Muscle of back (tissue), 11 donors: ENCODE data around the gene EME1. TPM values are rescaled to one million over a fixed set of nuclear protein-coding genes. Genes with fewer than 3 reads are reported as not detected.
A peak's percentile ranks its signal among the peaks of the same experiment; 100 is the strongest.

Experiments used
- DNase-seq, 3 donors: peaks; one replicate each; pipeline versions ENCODE4 v3.0.0 to v3.0.0-alpha.2; 2013
- polyA plus RNA-seq, 10 donors: library from polyadenylated mRNA; unstranded; fragments of 120-200 nt; gene quantifications; one replicate each; pipeline ENCODE4 v1.2.1, GENCODE V29; 2013; ENCODE audit not compliant: insufficient read length in 10 of 10

EME1 gene
- polyA plus RNA-seq, 10 donors, result 3.9 to 6.7 (median 5.3) TPM

DNA sequence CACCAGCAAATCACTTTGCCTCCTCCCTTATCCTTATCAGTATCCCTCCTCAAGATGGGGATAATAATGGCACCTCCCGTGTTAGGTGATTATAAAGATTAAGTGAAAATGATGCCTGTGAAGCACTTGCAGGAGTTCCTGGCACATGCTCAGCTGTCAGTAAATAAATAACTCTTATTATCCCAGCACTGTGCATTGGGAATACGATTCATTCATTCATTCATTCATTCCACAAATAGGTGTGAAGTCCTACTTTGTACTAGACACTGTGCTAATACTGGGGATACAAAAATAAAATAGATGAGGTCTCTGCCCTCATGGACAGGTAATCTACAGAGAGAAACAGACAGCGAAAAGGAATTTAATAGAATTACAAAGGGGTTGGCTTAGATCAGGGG is 25.1 kb upstream of the EME1 start:
- no peak for DNase-seq

DNA sequence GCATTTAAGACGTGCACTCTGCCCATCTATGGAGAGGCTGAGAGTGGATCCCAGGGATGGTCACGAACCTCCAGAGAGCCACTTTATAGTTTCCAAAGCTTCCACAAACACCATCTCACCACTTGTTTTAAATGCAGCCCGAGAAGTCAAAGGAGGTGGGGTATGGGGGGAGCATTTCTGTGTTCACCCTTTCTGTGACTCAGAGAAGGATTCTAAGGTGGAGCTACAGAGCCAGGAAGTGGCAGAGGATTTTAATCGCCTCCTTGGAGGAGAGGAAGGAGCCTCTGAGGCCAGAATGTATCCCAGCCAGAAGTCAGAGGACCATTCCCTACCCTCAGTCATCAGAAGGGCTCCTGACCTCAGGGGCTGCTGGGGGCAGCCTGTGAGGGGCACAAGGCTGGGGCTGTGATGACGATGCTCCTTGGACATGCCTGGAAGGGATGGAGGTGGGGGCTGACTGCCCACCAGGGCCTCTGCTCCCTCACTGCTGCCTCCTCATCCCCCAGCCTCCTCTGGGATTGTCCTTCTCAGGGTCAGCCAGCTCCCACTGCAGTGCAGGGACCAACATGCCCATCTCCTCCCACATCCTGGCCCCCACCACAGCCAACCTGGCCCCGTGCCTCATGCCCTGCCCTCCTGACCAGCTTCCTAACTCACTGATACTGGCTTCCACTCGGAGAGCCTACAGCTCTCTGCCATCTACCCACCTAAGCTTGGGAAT is 24.3 kb upstream of the EME1 start:
- DNase-seq, result no peak

DNA sequence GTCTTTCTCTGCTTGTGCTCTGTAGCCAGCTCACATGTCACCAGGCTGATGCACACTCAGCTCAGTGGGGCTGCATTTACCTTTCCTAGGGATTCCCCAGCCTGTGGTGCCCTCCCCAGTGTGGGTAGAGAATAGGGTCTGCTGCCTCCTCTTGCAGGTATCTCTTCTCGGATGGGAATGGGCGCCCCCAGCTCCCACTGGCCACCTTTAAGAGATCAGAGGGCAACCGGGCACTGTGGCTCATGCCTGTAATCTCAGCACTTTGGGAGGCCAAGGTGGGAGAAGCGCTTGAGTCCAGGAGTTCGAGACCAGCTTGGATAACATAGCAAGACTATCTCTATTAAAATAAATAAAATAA is 23.8 kb upstream of the EME1 start:
- DNase-seq, result no peak

DNA sequence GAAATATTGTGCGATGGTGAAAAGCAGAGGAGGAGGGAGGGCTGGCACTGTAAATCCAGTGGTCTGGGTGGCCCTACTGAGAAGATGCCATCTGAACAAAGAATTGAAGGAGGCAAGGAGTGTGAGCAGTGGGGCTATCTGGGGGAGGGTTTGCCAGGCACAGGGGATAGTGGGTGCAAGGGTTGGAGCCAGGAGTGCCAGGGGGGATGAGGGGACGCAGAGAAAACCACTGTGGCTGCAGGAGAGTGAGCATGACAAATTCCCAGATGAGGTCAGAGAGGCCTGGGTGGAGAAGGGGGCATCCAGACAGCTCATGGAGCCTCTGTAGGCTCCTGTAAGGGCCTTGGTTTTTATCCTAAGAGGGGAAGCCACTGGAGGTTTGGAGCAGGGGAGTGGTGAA is 22.3 kb upstream of the EME1 start:
- DNase-seq, result no peak

DNA sequence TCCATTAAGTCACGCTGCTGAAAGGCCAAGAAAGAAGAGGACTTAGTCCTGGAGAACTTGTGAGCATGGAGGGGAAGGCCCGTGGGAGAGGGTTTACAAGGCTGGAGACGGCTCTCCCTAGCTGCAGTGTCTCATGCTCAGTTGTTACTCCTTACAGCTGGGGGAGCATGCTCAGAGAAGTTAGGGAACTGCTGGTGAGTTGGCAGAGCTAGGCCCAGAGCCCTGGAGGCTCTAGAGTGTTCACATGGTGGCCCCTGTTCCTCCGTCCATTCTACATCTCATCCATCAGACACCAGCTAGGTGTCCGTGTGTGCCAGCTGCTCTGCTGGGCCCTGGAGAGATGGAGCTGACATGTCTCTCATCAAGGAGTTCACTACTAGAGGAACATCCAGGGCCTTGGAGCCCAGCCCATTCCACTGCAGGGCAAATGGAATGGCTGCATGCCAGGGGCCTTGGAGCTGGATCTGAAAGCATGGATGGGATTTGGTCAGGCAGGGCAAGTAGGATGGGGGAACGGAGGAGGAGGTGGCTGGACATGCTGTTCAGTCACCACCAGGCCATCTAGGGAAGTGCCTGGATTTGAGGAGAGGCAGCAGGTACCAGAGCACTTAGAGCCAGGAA is 20.8 kb upstream of the EME1 start:
- no peak for DNase-seq

DNA sequence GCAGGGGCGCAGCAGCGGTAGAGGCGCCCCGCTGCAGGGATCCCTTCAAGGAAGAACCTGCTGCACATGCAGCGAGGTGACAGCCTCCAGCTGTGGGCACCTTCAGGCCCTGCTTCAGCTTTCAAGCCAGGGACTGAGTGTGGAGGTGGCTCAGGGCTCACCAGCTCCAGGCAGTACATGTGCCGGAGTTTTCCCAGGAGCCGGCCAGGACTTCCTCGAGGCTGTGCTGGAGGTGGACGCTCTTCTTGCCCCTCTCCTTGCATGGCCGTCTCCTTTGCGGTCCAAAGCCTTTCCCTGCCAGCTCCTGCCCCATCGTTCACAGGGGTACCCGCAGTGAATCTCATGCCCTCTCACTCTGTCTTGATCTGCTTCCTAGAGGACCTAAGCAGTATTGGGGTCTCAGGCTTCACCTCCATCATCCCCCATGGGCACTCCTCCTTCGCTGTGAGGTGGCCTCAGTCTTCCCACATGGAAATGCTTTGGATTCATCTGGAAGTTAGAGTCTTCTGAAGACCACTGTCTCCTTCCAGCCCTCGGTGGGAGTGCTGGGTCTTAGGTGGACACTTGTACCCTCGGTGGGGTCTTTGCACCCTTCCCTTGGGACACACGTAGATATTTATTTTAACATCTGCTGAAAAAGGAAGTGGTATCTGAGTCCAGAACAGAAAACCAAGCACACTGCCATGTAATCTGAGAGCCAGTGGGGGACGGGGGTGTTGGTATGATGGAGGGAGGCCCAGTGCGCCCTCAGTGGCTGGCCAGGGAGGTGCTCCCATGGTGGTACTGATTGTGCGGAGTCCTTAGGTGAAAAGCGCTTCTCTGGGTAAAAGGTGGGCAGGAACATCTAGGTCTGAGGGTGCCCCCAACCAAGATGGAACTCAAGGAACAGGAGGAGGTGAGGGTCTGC is 20.1 kb upstream of the EME1 start:
- DNase-seq, result no peak

DNA sequence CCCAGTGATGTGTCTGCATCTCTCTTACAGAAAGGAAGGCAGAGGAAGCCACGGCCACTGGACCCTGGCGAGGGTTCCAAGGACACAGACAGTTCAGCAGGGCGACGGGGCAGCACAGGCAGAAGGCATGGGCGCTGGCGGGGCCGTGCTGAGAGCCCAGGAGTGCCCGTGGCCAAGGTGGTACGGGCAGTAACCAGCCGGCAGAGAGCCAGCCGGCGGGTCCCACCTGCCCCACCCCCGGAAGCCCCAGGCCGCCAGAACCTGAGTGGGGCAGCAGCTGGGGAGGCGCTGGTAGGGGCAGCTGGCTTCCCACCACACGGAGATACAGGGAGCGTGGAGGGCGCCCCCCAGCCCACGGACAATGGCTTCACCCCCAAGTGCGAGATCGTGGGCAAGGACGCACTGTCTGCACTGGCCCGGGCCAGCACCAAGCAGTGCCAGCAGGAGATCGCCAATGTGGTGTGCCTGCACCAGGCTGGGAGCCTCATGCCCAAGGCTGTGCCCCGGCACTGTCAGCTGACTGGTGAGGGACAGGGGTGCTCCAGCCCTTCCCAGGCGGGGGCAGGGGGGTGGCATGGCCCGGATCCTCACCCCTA is 19.3 kb upstream of the EME1 start:
- DNase-seq, result no peak

DNA sequence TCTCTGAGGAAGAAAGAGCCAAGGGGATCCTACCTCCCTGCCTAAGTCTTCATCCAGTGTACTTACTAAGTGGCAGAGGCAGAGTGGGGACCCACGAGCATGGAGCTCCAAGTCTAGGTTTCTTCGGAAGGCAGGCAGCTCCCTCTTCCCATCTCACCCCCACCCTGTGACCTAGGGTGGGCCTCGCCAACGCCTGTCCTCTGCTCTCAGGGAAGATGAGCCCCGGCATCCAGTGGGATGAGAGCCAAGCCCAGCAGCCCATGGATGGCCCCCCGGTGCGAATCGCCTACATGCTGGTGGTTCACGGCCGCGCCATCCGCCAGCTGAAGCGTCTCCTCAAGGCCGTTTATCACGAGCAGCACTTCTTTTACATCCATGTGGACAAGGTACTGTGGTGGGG is 18.8 kb upstream of the EME1 start:
- no peak for DNase-seq

DNA sequence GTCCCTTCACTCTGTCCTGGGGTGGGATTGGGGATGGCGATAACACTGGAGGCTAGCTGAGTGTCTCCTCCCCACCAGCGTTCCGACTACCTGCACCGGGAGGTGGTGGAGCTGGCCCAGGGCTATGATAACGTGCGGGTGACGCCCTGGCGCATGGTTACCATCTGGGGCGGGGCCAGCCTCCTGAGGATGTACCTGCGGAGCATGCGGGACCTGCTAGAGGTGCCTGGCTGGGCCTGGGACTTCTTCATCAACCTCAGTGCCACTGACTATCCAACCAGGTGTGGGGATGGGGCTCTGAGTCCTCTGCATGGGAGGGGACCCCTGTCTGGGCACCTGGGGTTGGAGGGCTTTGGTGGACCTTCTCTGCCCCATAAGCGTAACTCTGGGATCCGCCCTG is 18.3 kb upstream of the EME1 start:
- DNase-seq, result no peak

DNA sequence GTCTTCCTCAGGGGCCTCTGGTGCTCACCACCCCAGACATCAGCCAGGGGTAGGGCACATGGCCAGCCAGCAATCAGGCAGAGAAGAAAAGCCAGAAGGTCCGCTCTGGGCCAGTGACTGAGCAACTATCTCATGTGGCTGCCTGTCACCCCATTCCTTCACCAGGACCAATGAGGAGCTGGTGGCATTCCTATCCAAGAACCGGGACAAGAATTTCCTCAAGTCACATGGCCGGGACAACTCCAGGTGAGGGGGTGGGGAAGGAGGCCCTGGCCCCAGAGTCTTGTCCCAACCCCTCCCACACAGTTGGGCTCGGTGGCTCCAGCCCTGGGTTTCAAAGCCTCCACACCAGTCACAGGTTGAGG is 17.7 kb upstream of the EME1 start:
- no peak for DNase-seq

DNA sequence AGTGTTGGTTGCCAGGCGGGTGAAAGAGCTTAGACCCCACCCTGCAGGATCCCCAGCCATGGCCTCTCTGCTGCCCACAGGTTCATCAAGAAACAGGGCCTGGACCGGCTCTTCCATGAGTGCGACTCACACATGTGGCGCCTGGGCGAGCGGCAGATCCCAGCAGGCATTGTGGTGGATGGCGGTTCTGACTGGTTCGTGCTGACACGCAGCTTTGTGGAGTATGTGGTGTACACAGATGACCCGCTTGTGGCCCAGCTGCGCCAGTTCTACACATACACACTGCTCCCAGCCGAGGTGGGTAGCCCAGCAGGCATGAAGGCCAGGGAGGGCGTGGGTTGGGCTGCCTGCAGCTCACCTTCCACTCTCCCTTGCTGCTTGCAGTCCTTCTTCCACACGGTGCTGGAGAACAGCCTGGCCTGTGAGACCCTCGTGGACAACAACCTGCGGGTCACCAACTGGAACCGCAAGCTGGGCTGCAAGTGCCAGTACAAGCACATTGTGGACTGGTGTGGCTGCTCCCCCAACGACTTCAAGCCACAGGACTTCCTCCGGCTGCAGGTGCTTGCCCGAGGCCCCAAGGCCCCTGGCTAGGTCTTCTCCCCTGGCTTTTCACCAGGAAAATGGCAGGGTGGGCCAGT is 17.2 kb upstream of the EME1 start:
- DNase-seq, result no peak

DNA sequence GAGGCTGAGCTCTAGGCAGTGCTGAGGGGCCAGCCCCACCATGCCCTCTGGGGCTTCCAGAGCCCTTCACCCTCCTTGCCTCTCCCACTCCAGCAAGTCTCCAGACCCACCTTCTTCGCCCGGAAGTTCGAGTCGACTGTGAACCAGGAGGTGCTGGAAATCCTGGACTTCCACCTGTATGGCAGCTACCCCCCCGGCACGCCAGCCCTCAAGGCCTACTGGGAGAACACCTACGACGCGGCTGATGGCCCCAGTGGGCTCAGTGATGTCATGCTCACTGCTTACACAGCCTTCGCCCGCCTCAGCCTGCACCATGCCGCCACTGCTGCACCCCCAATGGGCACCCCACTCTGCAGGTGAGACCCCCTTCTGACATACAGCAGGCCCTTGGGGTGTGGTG is 16.6 kb upstream of the EME1 start:
- no peak for DNase-seq

DNA sequence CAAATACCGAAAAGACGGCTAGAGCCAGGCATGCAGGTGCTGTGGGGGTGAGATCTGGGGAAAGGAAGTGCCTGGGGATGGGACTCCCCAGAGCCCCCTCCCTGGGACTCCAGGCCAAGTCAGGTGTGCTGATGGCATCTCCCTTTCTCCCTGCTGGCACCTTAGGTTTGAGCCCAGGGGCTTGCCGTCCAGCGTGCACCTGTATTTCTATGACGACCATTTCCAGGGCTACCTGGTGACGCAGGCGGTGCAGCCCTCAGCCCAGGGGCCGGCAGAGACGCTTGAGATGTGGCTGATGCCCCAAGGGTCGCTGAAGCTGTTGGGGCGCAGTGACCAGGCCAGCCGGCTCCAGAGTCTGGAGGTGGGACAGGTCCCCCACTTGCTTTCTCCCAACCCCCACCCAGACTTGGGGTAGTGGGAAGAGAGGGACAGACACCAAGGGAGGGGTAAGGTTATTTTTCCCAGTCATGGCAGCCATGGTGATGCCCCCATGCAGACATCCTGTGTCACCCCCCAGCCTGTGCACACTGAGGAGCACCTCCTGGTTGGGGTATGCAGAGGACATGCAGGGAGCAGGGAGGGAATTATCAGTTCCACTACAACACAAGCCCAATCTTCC is 16.0 kb upstream of the EME1 start:
- DNase-seq, result no peak

DNA sequence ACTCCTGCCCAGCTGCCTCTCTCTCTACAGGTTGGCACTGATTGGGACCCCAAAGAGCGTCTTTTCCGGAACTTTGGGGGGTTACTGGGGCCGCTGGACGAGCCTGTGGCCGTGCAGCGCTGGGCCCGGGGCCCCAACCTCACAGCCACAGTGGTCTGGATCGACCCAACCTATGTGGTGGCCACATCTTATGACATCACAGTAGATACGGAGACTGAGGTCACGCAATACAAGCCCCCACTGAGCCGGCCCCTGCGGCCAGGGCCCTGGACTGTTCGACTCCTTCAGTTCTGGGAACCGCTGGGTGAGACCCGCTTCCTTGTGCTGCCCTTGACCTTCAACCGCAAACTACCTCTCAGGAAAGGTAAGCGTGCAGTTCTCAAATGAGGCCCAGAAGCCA is 14.9 kb upstream of the EME1 start:
- DNase-seq, result no peak

DNA sequence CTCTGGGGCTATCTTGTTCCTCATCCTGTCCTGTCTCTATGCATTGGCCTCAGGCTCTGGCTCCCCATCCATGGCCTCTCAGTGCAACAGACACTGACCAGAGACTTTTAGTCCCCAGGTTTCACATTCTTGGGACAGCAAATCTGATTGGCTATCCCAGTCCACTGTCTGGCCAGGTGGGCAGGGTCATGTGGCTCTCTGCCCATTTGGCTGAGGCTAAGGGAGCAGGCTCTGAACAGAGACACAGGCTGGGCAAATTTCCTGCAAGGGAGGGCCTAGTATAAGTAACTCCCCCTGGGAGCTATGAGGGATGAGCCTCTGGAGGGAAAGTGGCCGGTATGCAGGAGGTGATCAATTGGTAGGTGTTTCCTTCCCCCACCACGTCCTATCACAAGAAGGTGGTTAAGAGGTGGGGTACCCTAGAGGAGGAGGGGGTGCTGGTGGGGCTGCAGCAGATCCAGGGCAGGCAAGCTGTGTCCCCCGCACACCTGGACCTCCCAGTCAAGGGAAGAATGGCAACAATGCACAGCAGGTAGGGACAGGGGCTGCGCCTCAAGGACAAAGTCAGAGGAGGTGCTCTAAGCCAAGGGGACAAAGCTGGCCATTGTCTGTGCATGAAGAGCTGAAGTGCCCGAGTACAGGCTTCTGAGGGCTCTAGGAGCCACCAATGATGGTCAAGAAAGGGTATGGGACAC is 13.9 kb upstream of the EME1 start:
- no peak for DNase-seq

DNA sequence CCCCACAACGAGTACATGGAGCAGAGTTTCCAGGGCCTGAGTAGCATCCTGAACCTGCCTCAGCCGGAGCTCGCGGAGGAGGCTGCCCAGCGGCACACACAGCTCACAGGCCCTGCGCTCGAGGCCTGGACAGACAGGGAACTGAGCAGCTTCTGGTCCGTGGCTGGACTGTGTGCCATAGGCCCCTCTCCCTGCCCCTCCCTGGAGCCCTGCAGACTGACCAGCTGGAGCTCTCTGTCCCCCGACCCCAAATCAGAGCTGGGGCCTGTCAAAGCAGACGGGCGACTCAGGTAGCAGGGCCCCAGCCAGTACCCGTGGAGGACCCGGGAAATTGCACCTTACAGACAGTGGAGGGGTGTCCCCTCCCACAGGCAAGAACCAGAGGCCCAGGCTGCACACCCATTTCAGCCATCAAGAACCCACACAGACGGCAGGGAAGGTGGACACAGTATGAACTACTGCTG is 13.0 kb upstream of the EME1 start:
- DNase-seq, result no peak

DNA sequence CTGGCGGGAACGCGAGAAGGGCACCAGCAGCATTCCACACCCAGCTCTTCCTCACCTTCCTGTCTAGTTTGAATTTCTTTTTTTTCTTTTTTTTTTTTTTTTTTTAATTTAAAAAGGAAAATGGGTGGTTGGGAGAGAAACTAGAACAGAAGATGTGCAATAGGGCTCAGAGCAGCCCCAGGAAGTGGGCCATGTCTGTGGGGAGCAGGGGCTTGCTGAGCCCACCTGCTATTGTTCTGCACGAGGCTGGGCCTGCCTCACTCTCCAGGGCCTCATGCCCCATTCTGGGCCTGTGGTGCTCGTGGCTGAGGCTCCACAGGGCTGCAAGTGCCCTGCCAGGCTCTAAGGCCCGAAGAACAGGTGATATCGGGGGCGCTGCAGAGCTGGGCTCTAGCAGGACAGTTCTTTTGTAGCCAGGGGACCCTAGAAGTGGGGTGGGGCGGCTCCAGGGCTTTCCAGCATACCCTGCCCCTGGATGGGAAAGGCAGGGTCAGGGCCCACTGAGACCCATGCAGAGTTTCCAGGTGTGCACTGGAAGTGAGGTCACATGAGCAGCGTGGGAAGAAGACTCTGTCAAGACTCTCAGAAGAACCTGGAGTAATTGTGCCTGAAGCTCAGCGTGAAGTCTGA is 12.4 kb upstream of the EME1 start:
- DNase-seq, result no peak

DNA sequence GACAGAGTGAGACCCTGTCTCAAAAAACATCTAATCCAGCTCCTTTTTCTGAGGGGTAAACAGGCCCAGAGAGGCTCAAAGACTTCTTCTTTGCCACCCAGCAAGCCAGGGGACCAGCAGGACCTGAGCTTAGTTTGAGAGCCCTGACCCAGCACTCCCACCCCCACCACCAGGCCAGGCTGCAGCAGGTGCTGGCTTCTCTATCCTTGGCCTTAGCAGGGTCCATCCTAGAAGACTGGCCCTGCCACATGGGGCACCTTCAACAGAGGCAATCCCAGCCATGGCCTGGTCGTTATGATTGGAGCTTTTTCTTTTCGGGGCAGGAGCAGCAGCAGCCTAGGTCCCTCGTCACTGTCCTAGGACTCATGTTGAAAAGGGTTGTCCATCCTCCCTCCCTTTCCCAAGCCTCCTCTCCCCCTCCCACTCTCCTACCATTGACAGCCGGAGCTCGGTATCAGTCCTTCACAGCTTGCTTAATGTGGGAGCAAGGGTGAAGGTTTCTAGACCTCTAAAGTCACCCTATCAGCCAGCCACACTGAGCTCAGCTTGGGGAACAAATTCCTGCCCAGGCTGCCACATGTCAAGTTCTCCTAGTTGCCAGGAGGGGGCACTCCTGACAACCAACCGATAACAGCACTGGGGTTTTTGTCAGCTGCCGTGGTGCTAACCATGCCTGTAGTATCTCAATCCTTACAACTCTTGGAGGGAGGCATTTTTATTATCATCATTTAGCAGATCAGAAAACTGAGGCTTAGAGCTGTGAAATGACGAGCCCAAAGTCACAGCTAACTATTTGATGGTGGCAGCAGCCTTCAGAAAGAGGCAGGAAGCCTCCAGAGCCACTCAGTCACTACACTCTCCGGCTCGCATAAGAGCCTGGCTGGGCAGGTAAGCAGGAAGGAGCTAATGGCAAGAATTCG is 11.2 kb upstream of the EME1 start:
- peak in 2 of 3 donors; percentile 40 to 62 for DNase-seq

DNA sequence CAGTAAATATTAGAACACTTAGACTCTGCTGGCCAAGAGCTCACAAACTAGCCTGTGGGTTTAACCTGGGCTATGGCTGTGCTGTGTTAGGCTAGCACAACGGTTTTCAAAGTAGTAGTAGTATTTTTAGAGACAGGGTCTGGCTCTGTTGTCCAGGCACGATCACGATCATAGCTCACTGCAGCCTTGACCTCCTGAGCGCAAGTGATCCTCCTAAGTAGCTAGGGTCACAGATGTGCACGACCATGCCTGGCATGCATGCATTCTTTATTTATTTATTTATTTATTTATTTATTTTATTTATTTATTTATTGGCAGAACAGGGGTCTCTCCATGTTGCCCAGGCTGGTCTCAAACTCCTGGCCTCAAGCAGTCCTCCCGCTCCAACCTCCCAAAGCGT is 10.4 kb upstream of the EME1 start:
- DNase-seq, result no peak
